ENCODE measurements around the gene RNFT1. TPM values are rescaled to one million over a fixed set of nuclear protein-coding genes. Genes with fewer than 3 reads are reported as not detected.
"Not testable (repeated sequence)": the region's sequence is repeated elsewhere in the genome, so short reads cannot be mapped to it uniquely, and the experiment has no call there.

The RNFT1 gene
- total and polyA plus RNA-seq, 12 donors, result 5.8 to 17.3 (median 8.4) TPM

- intact Hi-C loops (cut with DNase I), result loop anchor here in 1 of 10 donors (10.0 kb wide), 2 partner anchors 135 to 265 kb away; no protein-coding TSS in a partner anchor
- DNase-seq, ATAC-seq, H3K27ac ChIP-seq, H3K9me3 ChIP-seq, H3K4me1 ChIP-seq, H3K4me3 ChIP-seq, H3K27me3 ChIP-seq: not testable (repeated sequence)
- H3K36me3 ChIP-seq, result peaks cover 0 to 100% (median 64%) of the 10 kb centered on the region in 9 donors
- WGBS, 2 donors, result 98 to 100% methylated on average over 2 of the region's 2 CpGs
Measured at GRCh38 chr17:59930121-59930520, 34.4 kb downstream of the RNFT1 start.

GRCh38 chr17:59920637-59921036 lies 43.9 kb downstream of the RNFT1 start:
- peaks cover 0 to 100% (median 11%) of the 10 kb centered on the region in 9 donors for H3K36me3 ChIP-seq
- H3K4me3 ChIP-seq, ATAC-seq, DNase-seq, H3K9me3 ChIP-seq, H3K4me1 ChIP-seq, H3K27ac ChIP-seq, H3K27me3 ChIP-seq: not testable (repeated sequence)
- intact Hi-C loops (cut with DNase I), result loop anchor here in 1 of 10 donors (10.0 kb wide), 1 partner anchor 124 kb away; no protein-coding TSS in a partner anchor
- WGBS, 2 donors, result 98% methylated on average over 5 of the region's 5 CpGs

- DNase-seq, result no peak
- H3K9me3 ChIP-seq, result no peaks in the 10 kb centered on the region
- ATAC-seq, result no peak
- no peak overlapping the region for H3K4me3 ChIP-seq
- TF ChIP-seq CTCF (IDR thresholded peaks at IDR 0.05), result no peak
- H3K4me1 ChIP-seq, result no peaks in the 10 kb centered on the region
- H3K27ac ChIP-seq, result no peak overlapping the region
- intact Hi-C loops (cut with DNase I), result loop anchor here in 3 of 10 donors (5.0 to 10.0 kb wide), 3 partner anchors 118 to 528 kb away; no protein-coding TSS in a partner anchor
- peaks cover 0 to 98% (median 19%) of the 10 kb centered on the region in 9 donors for H3K36me3 ChIP-seq
- H3K27me3 ChIP-seq, result no peaks in the 10 kb centered on the region
Measured at GRCh38 chr17:59916446-59916845, 48.1 kb downstream of the RNFT1 start.

DNA sequence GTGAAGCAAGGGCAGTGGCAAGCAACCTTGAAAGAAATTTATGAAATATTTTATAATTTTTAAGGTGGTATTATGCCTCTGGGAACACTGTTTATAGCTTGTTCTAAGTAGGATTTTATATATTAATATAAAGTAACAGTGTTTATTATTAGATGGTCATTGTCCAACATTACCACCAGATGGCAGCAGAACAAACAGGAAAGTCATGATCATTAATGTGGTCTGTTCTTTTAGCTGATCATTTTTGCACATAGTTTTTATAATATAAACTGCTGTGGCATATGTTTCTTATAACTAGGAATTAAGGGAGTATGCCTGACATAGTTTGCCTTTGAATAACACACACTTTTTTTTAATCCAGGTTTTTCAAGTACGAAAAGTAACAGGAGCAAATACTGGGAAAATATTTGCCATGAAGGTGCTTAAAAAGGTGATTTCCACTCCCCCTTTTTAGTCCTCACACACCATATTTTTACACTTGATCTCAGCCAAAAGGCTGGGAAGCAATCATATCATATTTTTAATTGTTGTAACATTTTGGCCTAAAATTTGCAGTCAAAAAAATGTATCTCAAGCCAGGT lies 50.2 kb downstream of the RNFT1 start:
- intact Hi-C loops (cut with DNase I), result loop anchor here in 7 of 10 donors (5.0 to 10.0 kb wide), 4 partner anchors 53 to 530 kb away; no protein-coding TSS in a partner anchor
- peaks cover 0 to 95% (median 11%) of the 10 kb centered on the region in 9 donors for H3K36me3 ChIP-seq
- no peak overlapping the region for H3K4me3 ChIP-seq
- peak; percentile 47 to 79 (median 72) for TF ChIP-seq CTCF (IDR thresholded peaks at IDR 0.05)
- H3K4me1 ChIP-seq, result no peaks in the 10 kb centered on the region
- ATAC-seq (peak in 1 of 8 donors; percentile 35), DNase-seq (no peak)
- no peaks in the 10 kb centered on the region for H3K9me3 ChIP-seq
- H3K27me3 ChIP-seq, result no peaks in the 10 kb centered on the region
- WGBS, 2 donors, result 86 to 91% methylated on average over 1 of the region's 1 CpG
- H3K27ac ChIP-seq, result no peak overlapping the region

DNA sequence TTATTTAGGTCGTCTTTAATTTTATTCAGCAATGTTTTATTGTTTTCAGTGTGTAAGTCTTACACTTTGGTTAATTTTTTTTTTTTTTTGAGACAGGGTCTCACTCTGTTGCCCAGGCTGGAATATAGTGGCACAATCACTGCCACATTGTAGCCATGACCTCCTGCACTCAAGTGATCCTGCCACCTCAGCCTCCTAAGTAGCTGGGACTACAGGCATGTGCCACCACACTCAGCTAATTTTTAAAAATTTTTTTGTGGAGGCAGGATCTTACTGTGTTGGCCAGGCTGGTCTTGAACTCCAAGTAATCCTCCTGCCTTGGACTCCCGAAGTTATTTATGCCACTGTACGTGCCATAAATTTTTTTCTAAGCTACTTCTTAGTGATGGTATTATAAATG lies 57.1 kb downstream of the RNFT1 start:
- H3K27ac ChIP-seq, result no peak overlapping the region
- no peak overlapping the region for H3K4me3 ChIP-seq
- DNase-seq, result no peak
- no peaks in the 10 kb centered on the region for H3K9me3 ChIP-seq
- peaks cover 0 to 48% (median 4%) of the 10 kb centered on the region in 9 donors for H3K36me3 ChIP-seq
- WGBS, 2 donors, result 91 to 96% methylated on average over 3 of the region's 3 CpGs
- no peak for ATAC-seq
- intact Hi-C loops (cut with DNase I), result no loop called here
- H3K27me3 ChIP-seq, result no peaks in the 10 kb centered on the region
- H3K4me1 ChIP-seq, result no peaks in the 10 kb centered on the region
- TF ChIP-seq CTCF (IDR thresholded peaks at IDR 0.05), result no peak
